Mucosa of rectum (tissue), 2 donors: Measurements from ENCODE around the gene DNAH8.

ENCODE experiments used
- H3K27ac ChIP-seq, 2 donors: one replicate each; pipeline ENCODE4 v1.7.0; 2013; ENCODE audit warnings: inconsistent platforms in 2 of 2, low read depth in 2 of 2, low read length in 2 of 2
- H3K27me3 ChIP-seq, 2 donors: one replicate each; pipeline ENCODE4 v1.7.0; 2013; ENCODE audit warnings: low read length in 2 of 2; ENCODE audit not compliant: control insufficient read depth in 2 of 2, insufficient read depth in 2 of 2
- H3K36me3 ChIP-seq, 2 donors: one replicate each; pipeline ENCODE4 v1.7.0; 2013; ENCODE audit warnings: low read length in 2 of 2; ENCODE audit not compliant: control insufficient read depth in 2 of 2, insufficient read depth in 2 of 2
- H3K4me1 ChIP-seq, 2 donors: one replicate each; pipeline ENCODE4 v1.7.0; 2013; ENCODE audit warnings: low read length in 2 of 2, mild to moderate bottlenecking in 1 of 2; ENCODE audit not compliant: control insufficient read depth in 2 of 2, insufficient read depth in 2 of 2
- H3K4me3 ChIP-seq, 2 donors: one replicate each; pipeline ENCODE4 v1.7.0; 2013; ENCODE audit warnings: low read length in 2 of 2
- H3K9ac ChIP-seq, 2 donors: one replicate each; pipeline ENCODE4 v1.7.0; 2013; ENCODE audit warnings: low read length in 2 of 2, low read depth in 1 of 2, mild to moderate bottlenecking in 1 of 2
- H3K9me3 ChIP-seq, 2 donors: one replicate each; pipeline ENCODE4 v1.7.0; 2013; ENCODE audit warnings: low read length in 2 of 2; ENCODE audit not compliant: control insufficient read depth in 2 of 2
- donor health status: healthy.
- donor health status: Normal muscosa, but diverticular disease.

Gene DNAH8

DNA sequence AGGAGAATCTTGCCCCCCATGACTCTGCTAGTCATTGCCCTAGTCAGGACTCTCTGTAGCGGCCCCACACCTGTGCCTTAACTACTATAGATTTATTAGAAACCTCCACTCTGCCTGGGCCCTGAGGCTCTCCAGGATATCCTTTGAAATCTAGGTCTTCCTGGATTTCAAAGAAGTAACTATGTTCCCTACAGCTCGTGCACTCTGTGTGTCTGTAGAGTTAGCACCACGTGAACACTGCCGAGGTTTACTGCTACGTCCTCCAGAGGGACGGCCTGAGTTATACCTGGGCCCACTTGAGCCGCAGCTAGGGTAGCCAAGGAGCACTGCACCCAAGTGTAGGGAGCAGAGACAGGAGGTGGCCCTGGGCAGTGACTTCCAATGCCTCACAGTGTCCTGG lies 353.3 kb downstream of the DNAH8 start:
- Histone ChIP-seq H3K27me3 (peaks cover 3 to 4% of the 10 kb centered on the region in 2 donors), H3K36me3 (no peaks in the 10 kb centered on the region), H3K27ac (no peak overlapping the region), H3K4me1 (no peaks in the 10 kb centered on the region), H3K9me3 (no peaks in the 10 kb centered on the region), H3K4me3 (no peak overlapping the region), H3K9ac (no peak overlapping the region)

DNA sequence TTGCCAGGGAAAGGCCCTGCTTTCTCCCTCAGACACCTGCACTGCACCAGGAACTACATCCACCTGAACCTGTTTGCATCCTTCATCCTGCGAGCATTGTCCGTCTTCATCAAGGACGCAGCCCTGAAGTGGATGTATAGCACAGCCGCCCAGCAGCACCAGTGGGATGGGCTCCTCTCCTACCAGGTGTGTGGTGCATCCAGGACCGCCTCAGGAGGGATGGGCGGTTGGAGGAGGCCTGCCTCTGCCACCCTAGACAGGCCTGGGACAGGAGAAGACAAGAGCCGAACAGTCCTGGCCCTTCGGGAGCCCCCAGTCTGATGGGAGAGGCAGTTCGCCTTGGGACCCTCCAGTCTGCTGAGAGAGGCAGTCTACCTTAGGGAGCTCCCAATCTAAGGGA lies 357.7 kb downstream of the DNAH8 start:
- peaks cover 0 to 4% of the 10 kb centered on the region in 2 donors for H3K27me3 ChIP-seq
- no peak overlapping the region for H3K9ac ChIP-seq
- H3K27ac ChIP-seq = no peak overlapping the region
- H3K4me1 ChIP-seq = no peaks in the 10 kb centered on the region
- no peak overlapping the region for H3K4me3 ChIP-seq
- no peaks in the 10 kb centered on the region for H3K9me3 ChIP-seq
- H3K36me3 ChIP-seq = no peaks in the 10 kb centered on the region

DNA sequence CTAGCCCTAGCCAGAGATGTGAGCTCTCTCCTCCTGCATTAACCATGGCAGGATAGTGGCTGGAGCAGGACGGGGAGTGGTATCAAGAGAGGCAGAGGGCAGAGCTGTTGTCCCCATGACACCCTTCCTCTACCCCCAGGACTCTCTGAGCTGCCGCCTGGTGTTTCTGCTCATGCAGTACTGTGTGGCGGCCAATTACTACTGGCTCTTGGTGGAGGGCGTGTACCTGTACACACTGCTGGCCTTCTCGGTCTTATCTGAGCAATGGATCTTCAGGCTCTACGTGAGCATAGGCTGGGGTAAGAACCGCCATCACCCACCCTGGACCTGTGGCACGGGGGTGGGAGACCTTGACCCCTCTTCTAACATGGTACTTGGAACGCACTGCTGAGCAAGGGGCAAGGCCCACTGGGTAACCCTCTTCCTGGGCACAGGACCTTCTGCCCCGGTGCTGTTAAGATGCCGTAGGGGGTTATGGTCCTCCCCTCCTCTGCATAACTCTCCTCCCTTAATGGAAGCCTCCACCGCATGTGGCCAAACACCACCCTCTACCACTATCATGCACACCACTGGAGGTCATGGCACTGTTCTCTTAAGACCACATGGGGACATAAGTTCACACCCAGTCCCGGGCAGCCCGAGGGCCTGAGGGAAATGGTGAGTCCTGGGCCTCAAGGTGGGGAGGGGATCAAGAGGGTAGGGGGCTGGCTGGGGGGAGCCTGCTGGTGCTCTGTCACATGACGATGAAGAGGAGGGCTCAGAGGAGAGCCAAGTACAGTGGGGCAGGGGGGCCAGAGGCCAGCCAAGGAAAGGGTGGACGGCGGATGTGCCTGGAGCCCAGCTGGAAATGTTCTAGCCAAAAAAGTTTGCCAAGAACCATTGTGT lies 358.6 kb downstream of the DNAH8 start:
- Histone ChIP-seq H3K9ac (no peak overlapping the region), H3K4me3 (no peak overlapping the region), H3K4me1 (no peaks in the 10 kb centered on the region), H3K27ac (no peak overlapping the region), H3K27me3 (peaks cover 0 to 4% of the 10 kb centered on the region in 2 donors), H3K9me3 (no peaks in the 10 kb centered on the region), H3K36me3 (no peaks in the 10 kb centered on the region)

DNA sequence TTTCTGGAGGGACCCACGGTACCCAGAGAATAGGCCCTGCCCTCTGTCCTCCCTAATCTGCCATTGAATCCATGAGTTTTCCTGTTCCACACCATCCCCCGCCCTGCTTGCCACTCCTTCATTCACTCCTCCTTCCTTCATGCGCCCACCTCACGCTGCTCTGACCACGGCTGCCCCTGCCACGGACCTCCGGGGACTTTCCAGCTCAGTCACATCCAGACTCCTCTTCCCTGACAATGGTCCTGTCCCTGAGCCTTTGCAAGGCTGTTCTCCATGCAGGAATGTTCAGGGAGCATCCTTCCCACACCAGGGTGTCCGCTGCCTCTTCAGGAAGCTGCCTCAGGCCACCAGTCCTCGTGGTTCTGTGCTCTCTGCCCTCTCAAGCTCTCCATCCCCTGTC lies 359.4 kb downstream of the DNAH8 start:
- Histone ChIP-seq H3K4me1 (no peaks in the 10 kb centered on the region), H3K36me3 (no peaks in the 10 kb centered on the region), H3K27me3 (peaks cover 0 to 4% of the 10 kb centered on the region in 2 donors), H3K9me3 (no peaks in the 10 kb centered on the region), H3K27ac (no peak overlapping the region), H3K4me3 (no peak overlapping the region), H3K9ac (no peak overlapping the region)

DNA sequence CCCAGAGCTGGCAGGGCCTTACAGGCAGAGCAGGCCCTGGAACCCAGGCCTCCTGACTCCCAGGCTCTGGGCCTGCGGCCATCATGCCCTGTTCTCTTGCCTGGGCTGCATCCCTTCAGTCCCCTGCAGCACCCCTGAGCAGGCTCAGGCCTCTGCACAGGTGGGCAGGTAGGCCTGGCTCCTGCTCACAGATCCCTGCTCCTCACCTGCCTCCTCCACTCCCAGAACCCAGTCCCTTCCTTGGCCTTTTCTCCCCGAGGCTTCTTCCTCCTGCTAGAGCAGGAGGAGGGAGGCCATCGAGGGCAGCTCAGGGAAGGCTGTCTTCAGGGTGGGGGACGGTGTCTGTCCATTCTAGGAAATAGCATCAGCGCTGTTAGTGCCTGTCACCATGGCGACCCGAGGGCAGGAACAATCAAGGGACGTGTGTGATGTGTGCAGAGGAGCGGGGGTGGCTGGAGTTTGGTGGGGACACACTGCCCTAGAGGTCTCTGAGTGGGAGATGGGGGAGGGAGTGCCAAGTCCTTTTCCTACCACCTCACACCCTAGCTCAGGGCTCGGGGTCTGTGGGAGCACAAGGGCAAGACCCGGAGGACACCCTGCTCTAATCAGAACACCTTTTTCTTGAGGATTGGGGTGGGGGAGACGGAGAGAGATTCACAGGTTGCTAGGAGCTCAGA lies 360.0 kb downstream of the DNAH8 start:
- H3K4me1 ChIP-seq = no peaks in the 10 kb centered on the region
- H3K4me3 ChIP-seq = no peak overlapping the region
- no peak overlapping the region for H3K9ac ChIP-seq
- H3K9me3 ChIP-seq = no peaks in the 10 kb centered on the region
- H3K36me3 ChIP-seq = no peaks in the 10 kb centered on the region
- no peak overlapping the region for H3K27ac ChIP-seq
- H3K27me3 ChIP-seq = peaks cover 0 to 4% of the 10 kb centered on the region in 2 donors

DNA sequence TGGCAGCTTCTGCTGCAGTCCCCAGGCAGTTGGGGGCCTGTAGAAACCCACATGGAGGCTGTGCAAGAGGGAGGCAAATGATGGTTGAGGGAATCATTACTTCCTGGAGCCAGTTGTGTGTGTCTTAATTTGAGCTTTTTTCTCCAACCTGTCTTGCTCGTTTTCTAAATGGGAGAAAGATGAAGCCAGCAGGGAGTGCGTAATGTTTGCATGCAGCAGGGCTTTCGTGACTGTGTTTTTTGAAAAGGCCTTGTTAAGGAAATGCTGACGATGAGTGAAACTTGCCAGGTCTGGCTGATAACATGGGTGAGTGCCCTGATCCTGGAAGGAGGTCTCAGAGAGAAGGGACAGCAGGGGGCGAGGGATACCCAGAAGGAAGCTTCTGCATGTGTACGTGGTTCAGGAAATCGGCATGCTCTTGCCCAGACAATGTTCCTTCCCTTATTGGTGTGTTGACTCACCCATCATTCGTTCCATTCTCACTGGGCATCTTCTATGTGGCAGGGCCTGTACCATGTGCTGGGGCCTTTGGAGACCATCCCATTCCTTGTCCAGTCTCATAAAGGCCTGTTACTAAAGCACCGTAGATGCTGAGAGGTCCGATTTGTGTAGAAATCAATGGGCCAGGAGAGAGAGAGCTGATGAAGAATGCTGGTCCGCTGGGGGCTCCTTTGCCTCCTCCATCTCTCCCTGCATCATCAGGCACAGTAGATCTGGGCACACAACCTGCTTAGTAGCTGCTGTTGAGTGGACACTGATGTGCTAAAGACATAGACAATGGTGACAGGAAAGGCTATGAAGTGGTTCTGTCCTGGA lies 360.9 kb downstream of the DNAH8 start:
- no peaks in the 10 kb centered on the region for H3K36me3 ChIP-seq
- H3K4me3 ChIP-seq = no peak overlapping the region
- no peak overlapping the region for H3K9ac ChIP-seq
- H3K9me3 ChIP-seq = no peaks in the 10 kb centered on the region
- no peaks in the 10 kb centered on the region for H3K4me1 ChIP-seq
- H3K27me3 ChIP-seq = peaks cover 0 to 4% of the 10 kb centered on the region in 2 donors
- no peak overlapping the region for H3K27ac ChIP-seq

DNA sequence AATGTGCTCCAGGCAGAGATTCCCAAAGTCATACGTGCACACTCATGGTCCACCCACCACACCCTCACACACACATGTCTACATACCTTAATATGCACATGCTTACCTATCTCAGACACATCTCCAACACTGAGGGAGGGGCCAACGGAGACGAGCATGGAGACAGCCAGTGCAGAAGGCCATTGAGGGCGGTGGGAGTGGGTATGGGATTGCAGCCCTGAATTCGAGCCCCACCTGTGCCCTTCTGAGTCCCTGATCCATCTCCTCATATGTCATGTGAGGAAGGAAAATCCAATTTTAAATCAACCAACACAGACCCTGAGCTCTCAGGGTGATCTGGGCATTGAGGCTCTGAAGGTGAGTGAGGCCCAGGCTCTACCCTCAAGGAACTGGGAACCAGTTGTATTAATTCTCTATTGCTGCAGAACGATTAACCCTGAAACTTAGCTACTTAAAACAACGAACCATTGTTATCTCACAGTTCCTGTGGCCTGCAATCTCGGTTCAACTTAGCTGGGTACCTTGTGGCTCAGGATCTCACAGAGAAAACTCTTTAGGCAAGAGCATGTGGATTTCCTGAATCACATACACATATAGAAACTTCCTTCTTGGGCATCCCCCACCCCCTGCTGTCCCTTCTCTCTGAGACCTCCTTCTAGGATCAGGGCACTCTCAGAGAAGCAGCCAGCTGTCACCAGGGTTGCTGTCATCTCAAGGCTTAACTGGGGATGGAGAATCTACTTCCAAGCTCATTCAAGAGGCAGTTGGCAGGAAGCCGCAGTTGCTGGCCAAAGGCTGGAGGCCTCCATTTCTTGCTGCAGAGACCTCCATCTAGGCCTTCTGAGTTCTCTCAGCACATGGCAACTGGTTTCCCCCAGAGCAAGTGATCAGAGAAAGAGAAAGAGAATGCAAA lies 361.8 kb downstream of the DNAH8 start:
- Histone ChIP-seq H3K4me1 (no peaks in the 10 kb centered on the region), H3K27me3 (peaks cover 0 to 4% of the 10 kb centered on the region in 2 donors), H3K9me3 (no peaks in the 10 kb centered on the region), H3K9ac (no peak overlapping the region), H3K36me3 (no peaks in the 10 kb centered on the region), H3K4me3 (no peak overlapping the region), H3K27ac (no peak overlapping the region)

DNA sequence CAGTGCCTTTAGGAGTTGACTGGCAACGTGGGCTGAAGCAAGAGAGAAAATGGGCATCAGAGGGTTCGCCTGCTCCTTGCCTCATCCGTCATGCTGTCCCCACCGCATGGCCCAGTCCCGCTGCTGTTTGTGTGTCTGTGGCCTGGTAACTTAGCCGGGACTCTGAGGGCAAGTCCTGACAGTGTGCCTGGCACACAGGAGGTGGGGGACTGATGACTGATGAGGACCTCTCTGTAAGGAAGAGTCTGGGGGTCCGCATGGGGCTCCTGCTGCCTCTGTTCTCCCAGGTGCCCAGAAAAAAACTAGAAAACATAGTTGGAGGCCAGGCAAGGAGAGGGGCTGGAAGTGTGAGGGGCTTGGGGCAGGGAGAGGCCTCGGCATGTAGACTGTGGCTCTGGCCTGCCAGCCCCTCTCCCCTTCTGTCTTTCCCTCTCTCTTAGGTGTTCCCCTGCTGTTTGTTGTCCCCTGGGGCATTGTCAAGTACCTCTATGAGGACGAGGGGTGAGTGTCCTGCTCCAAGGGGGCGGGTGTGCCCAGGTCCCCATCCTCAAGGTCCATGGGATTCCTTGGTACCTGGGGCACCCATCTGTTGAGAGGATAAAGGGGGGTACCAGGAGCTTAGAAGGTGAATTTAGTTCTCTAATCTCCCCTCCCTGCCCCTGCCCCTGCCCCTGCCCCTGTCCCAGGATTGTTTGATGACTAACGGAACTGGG lies 362.9 kb downstream of the DNAH8 start:
- Histone ChIP-seq H3K9ac (no peak overlapping the region), H3K9me3 (no peaks in the 10 kb centered on the region), H3K27me3 (no peaks in the 10 kb centered on the region), H3K27ac (no peak overlapping the region), H3K4me1 (no peaks in the 10 kb centered on the region), H3K36me3 (no peaks in the 10 kb centered on the region), H3K4me3 (no peak overlapping the region)

DNA sequence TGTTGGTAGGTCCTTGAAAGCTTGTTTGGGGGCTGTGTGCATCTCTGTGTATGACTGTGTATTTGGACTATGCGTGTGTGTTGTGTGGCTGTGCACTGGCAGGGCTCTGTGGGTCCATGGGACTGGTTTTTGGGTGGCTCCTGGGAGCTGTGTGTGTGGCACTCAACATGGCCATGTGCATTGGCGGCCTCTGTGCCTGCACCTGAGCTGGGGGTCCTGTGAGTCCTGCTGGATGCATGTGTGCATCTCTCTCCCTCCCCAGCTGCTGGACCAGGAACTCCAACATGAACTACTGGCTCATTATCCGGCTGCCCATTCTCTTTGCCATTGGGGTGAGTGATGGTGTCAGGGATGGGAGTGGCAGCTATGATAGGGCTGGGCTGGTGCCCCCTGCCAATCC lies 363.6 kb downstream of the DNAH8 start:
- H3K36me3 ChIP-seq = no peaks in the 10 kb centered on the region
- no peak overlapping the region for H3K4me3 ChIP-seq
- H3K27ac ChIP-seq = no peak overlapping the region
- H3K9ac ChIP-seq = no peak overlapping the region
- H3K4me1 ChIP-seq = no peaks in the 10 kb centered on the region
- no peaks in the 10 kb centered on the region for H3K27me3 ChIP-seq
- H3K9me3 ChIP-seq = no peaks in the 10 kb centered on the region
